Measurements from ENCODE around the gene MYZAP.

Gene MYZAP

DNA sequence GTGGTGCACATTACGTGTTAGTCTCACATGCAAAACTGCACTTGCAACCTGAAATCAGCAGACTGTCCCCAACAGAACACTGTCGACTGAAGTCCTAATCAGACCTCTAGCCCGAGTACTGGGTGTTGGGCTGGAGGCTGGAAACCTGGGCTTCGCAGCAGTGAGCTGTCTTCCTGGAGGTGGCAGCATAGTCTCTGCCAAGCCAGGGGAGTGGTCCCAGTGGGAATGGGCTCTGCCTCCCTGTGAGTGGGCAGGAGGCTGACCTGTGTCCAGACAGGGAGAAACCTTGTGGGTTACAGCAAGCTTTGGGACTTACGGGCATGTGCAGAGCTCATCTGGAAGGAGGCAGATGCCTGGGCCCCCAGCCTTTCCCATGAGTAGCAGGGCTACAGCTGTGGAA, 38.2 kb upstream of the MYZAP start:
- H3K9me3 ChIP-seq (ENCODE audit: control insufficient read depth, low read length): no peaks in the 10 kb centered on the region
- no peak overlapping the region for H3K9ac ChIP-seq (ENCODE audit: low read length)
- H3K4me1 ChIP-seq (ENCODE audit: control insufficient read depth, insufficient read depth, low read length): peaks cover 55% of the 10 kb centered on the region

GRCh38 chr15:57554063-57554811, 37.5 kb upstream of the MYZAP start:
- Histone ChIP-seq H3K9ac (ENCODE audit: low read length) (no peak overlapping the region), H3K27me3 (ENCODE audit: control insufficient read depth, insufficient read depth, low read length) (no peaks in the 10 kb centered on the region), H3K4me1 (ENCODE audit: control insufficient read depth, insufficient read depth, low read length) (peaks cover 47% of the 10 kb centered on the region), H3K9me3 (ENCODE audit: control insufficient read depth, low read length) (no peaks in the 10 kb centered on the region), H3K36me3 (ENCODE audit: control insufficient read depth, insufficient read depth, low read length) (no peaks in the 10 kb centered on the region), H3K4me3 (ENCODE audit: low read length) (no peak overlapping the region)

More for the DNA sequence above, 38.2 kb upstream of the MYZAP start:
- Histone ChIP-seq H3K36me3 (ENCODE audit: control insufficient read depth, insufficient read depth, low read length) (no peaks in the 10 kb centered on the region), H3K4me3 (ENCODE audit: low read length) (no peak overlapping the region), H3K27me3 (ENCODE audit: control insufficient read depth, insufficient read depth, low read length) (no peaks in the 10 kb centered on the region)

DNA sequence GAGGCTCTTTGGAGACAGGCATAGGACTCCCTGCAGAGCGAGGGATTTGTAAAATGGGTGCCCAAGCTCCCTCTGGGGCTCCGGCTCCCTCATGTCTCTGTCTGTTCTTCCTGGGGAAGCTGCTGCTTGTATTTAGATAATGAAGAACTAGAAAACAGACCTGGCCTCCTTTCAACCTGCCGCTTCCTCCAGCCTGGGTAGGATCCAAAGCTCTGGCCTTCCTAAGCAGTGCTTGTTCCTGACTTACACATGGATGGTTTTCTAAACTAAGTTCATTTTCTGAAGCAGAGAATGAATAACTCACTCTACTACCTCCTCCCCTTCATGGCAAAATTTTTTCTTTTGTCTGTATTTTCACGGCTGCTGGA, 36.9 kb upstream of the MYZAP start:
- Histone ChIP-seq H3K27me3 (ENCODE audit: control insufficient read depth, insufficient read depth, low read length) (no peaks in the 10 kb centered on the region), H3K36me3 (ENCODE audit: control insufficient read depth, insufficient read depth, low read length) (no peaks in the 10 kb centered on the region), H3K9me3 (ENCODE audit: control insufficient read depth, low read length) (no peaks in the 10 kb centered on the region), H3K4me1 (ENCODE audit: control insufficient read depth, insufficient read depth, low read length) (peaks cover 45% of the 10 kb centered on the region), H3K9ac (ENCODE audit: low read length) (no peak overlapping the region), H3K4me3 (ENCODE audit: low read length) (no peak overlapping the region)

- Histone ChIP-seq H3K9me3 (ENCODE audit: control insufficient read depth, low read length) (no peaks in the 10 kb centered on the region), H3K9ac (ENCODE audit: low read length) (no peak overlapping the region), H3K4me3 (ENCODE audit: low read length) (no peak overlapping the region), H3K36me3 (ENCODE audit: control insufficient read depth, insufficient read depth, low read length) (no peaks in the 10 kb centered on the region), H3K27me3 (ENCODE audit: control insufficient read depth, insufficient read depth, low read length) (no peaks in the 10 kb centered on the region), H3K4me1 (ENCODE audit: control insufficient read depth, insufficient read depth, low read length) (peaks cover 47% of the 10 kb centered on the region)
Observed at GRCh38 chr15:57555270-57555669, 36.4 kb upstream of the MYZAP start.

DNA sequence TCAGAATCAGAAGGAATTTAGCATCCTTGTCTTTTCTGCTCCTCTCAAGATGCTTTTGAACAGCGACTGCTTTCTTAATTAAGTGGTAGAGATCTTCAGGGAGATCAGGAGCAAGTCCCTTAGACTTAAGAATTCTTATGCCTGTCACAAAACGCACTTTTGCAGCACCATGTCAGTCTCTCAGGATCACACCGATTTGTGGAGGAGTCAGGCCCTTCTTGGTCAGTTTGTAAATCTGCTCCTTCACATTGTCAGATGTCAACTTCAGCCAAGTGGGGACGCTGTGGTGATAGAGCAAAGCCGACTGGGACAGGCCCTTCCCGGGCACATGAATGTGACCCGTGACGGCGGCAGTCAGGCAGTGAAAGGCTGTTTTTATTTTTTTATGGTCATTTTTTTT, 35.7 kb upstream of the MYZAP start:
- Histone ChIP-seq H3K9ac (ENCODE audit: low read length) (no peak overlapping the region), H3K4me1 (ENCODE audit: control insufficient read depth, insufficient read depth, low read length) (peaks cover 47% of the 10 kb centered on the region), H3K27me3 (ENCODE audit: control insufficient read depth, insufficient read depth, low read length) (no peaks in the 10 kb centered on the region), H3K36me3 (ENCODE audit: control insufficient read depth, insufficient read depth, low read length) (no peaks in the 10 kb centered on the region), H3K9me3 (ENCODE audit: control insufficient read depth, low read length) (no peaks in the 10 kb centered on the region), H3K4me3 (ENCODE audit: low read length) (no peak overlapping the region)

GRCh38 chr15:57557267-57557666, 34.4 kb upstream of the MYZAP start:
- peaks cover 38% of the 10 kb centered on the region for H3K4me1 ChIP-seq (ENCODE audit: control insufficient read depth, insufficient read depth, low read length)
- no peaks in the 10 kb centered on the region for H3K9me3 ChIP-seq (ENCODE audit: control insufficient read depth, low read length)
- no peaks in the 10 kb centered on the region for H3K27me3 ChIP-seq (ENCODE audit: control insufficient read depth, insufficient read depth, low read length)
- H3K4me3 ChIP-seq (ENCODE audit: low read length): no peak overlapping the region
- H3K36me3 ChIP-seq (ENCODE audit: control insufficient read depth, insufficient read depth, low read length): no peaks in the 10 kb centered on the region
- H3K9ac ChIP-seq (ENCODE audit: low read length): no peak overlapping the region

GRCh38 chr15:57557810-57558209, 33.9 kb upstream of the MYZAP start:
- H3K27me3 ChIP-seq (ENCODE audit: control insufficient read depth, insufficient read depth, low read length): no peaks in the 10 kb centered on the region
- no peaks in the 10 kb centered on the region for H3K9me3 ChIP-seq (ENCODE audit: control insufficient read depth, low read length)
- H3K4me1 ChIP-seq (ENCODE audit: control insufficient read depth, insufficient read depth, low read length): peaks cover 43% of the 10 kb centered on the region
- no peaks in the 10 kb centered on the region for H3K36me3 ChIP-seq (ENCODE audit: control insufficient read depth, insufficient read depth, low read length)
- H3K4me3 ChIP-seq (ENCODE audit: low read length): no peak overlapping the region
- H3K9ac ChIP-seq (ENCODE audit: low read length): no peak overlapping the region

GRCh38 chr15:57559875-57560274, 31.8 kb upstream of the MYZAP start:
- Histone ChIP-seq H3K4me1 (ENCODE audit: control insufficient read depth, insufficient read depth, low read length) (peaks cover 44% of the 10 kb centered on the region), H3K9ac (ENCODE audit: low read length) (no peak overlapping the region), H3K4me3 (ENCODE audit: low read length) (no peak overlapping the region), H3K36me3 (ENCODE audit: control insufficient read depth, insufficient read depth, low read length) (no peaks in the 10 kb centered on the region), H3K9me3 (ENCODE audit: control insufficient read depth, low read length) (no peaks in the 10 kb centered on the region), H3K27me3 (ENCODE audit: control insufficient read depth, insufficient read depth, low read length) (no peaks in the 10 kb centered on the region)

DNA sequence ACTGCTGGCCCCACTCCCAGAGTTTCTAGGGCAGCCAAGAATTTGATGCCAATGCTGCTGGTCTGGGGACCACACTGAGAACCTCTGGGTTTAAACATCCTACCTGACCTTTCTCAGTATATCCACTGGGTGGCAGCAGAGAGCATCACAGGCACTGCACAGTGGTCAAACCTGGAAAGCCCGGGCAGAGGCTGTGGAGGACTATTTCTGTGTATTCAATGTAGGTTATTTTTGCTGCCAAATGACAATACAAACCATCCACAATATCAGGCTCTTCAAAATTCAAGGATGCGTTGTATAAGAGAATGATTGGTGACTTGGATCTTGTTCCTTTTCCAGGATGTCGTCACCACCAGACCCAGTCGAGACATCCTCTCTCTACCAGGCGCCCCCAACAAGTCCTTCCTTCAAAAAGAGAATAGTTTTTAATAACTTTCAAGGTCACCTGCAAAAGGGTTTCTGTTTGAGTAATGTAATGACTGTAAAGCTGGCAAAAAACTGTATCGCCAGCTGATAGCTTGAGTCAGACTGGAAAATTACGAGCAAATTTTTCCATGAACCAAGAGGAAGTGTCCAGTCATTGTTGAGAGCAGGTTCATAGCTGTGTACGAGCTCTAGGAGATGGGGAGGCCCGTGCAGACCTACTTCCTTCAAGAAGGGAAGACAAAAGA, 30.5 kb upstream of the MYZAP start:
- no peaks in the 10 kb centered on the region for H3K36me3 ChIP-seq (ENCODE audit: control insufficient read depth, insufficient read depth, low read length)
- H3K4me1 ChIP-seq (ENCODE audit: control insufficient read depth, insufficient read depth, low read length): peaks cover 46% of the 10 kb centered on the region
- no peaks in the 10 kb centered on the region for H3K27me3 ChIP-seq (ENCODE audit: control insufficient read depth, insufficient read depth, low read length)
- no peak overlapping the region for H3K4me3 ChIP-seq (ENCODE audit: low read length)
- H3K9ac ChIP-seq (ENCODE audit: low read length): no peak overlapping the region
- no peaks in the 10 kb centered on the region for H3K9me3 ChIP-seq (ENCODE audit: control insufficient read depth, low read length)

DNA sequence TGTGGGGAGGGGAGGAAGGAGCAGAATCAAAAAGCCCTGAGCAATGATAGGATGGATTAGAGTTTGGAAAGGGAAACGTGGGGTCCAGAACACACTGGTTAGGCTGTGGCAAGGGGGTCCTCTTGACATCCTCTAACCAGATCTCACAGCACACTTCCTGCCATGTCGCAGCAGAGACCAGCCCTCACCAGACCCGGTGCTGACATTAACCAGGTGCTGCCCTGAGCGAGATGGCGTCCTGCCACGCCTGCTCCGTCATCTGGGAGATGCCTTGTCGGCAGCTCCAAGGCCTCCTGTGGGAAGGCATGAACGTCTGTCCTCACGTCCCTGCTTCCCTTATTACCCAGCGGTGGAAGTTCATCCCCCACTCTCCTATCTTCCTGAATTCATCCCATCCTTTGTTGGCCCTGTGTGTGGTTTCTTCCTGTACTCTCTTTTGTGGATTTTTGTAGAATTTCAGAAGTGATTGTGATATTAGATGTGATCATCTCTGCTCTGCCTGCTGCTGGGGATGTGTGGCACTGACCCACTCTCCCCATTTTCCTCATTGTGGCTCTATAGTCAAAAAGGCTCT, 29.4 kb upstream of the MYZAP start:
- Histone ChIP-seq H3K9ac (ENCODE audit: low read length) (no peak overlapping the region), H3K4me1 (ENCODE audit: control insufficient read depth, insufficient read depth, low read length) (peaks cover 52% of the 10 kb centered on the region), H3K27me3 (ENCODE audit: control insufficient read depth, insufficient read depth, low read length) (no peaks in the 10 kb centered on the region), H3K36me3 (ENCODE audit: control insufficient read depth, insufficient read depth, low read length) (no peaks in the 10 kb centered on the region), H3K4me3 (ENCODE audit: low read length) (no peak overlapping the region), H3K9me3 (ENCODE audit: control insufficient read depth, low read length) (no peaks in the 10 kb centered on the region)

DNA sequence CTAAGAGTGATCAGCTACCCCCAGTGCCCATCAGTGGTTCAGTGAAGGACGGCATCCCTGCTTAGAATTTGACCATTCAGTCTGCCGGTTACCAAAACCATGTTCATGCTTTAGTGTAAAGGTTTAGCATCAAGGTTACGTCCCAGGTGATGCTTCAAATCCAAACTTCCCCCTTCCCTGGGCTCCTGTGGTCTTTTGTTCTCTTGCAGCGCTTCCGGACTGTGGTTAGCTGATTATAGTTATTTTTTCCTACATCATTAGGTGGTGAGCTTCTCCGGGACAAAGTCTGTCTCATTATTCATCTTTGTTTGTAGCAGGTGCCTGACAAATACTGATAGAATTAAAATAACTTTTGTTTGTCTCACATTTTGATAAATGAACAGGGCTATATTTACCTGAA, 28.3 kb upstream of the MYZAP start:
- Histone ChIP-seq H3K9ac (ENCODE audit: low read length) (no peak overlapping the region), H3K27me3 (ENCODE audit: control insufficient read depth, insufficient read depth, low read length) (no peaks in the 10 kb centered on the region), H3K4me1 (ENCODE audit: control insufficient read depth, insufficient read depth, low read length) (peaks cover 52% of the 10 kb centered on the region), H3K4me3 (ENCODE audit: low read length) (no peak overlapping the region), H3K36me3 (ENCODE audit: control insufficient read depth, insufficient read depth, low read length) (no peaks in the 10 kb centered on the region), H3K9me3 (ENCODE audit: control insufficient read depth, low read length) (no peaks in the 10 kb centered on the region)

GRCh38 chr15:57565311-57565710, 26.4 kb upstream of the MYZAP start:
- peaks cover 44% of the 10 kb centered on the region for H3K4me1 ChIP-seq (ENCODE audit: control insufficient read depth, insufficient read depth, low read length)
- no peaks in the 10 kb centered on the region for H3K27me3 ChIP-seq (ENCODE audit: control insufficient read depth, insufficient read depth, low read length)
- H3K9me3 ChIP-seq (ENCODE audit: control insufficient read depth, low read length): no peaks in the 10 kb centered on the region
- H3K4me3 ChIP-seq (ENCODE audit: low read length): no peak overlapping the region
- no peaks in the 10 kb centered on the region for H3K36me3 ChIP-seq (ENCODE audit: control insufficient read depth, insufficient read depth, low read length)
- H3K9ac ChIP-seq (ENCODE audit: low read length): no peak overlapping the region

All from mucosa of stomach (tissue), 1 donor.